ENCODE data around the gene TMEM89. TPM values are rescaled to one million over a fixed set of nuclear protein-coding genes. Genes with fewer than 3 reads are reported as not detected.
A peak's percentile ranks its signal among the peaks of the same experiment; 100 is the strongest.

Gene TMEM89
- total and polyA plus RNA-seq, 2 donors (not counting 1 experiment from before 2014, with no cell fraction given) = not detected

DNA sequence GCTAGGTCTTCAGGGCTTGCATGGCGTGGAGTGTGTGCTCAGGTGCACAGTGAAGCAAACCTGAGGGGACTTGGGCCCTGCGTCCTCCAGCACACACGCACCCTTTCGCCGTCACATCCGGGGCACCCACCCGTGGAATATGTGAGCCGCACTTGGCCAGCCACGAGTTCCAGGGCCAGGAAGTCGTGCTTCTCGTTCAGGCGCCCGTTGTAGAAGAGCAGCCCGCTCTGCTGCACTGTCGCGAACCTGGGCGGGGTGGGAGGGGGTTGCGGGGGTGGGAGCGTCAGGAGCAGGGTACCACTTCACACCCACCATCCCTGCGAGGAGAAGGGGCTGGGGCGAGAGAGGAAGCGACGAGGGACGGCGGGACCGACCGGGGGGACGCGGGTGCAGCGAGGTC is 34.0 kb upstream of the TMEM89 start:
- no peaks in the 10 kb centered on the region for H3K79me2 ChIP-seq (ENCODE audit: control insufficient read depth, insufficient read depth, low read length)
- ChIA-PET CTCF (interaction anchor here (1.4 kb wide), 1 partner anchor 31 kb away, joined by 3 read pairs; no protein-coding TSS in a partner anchor), POLR2A (interaction anchor here (0.6 kb wide), 1 partner anchor 12 kb away, joined by 6 read pairs; no protein-coding TSS in a partner anchor)
- peak overlapping the region in 4 of 5 experiments; percentile 44 to 66 (median 62) for H3K4me3 ChIP-seq (ENCODE audit: control extremely low read depth in 1 of 5, extremely low read depth in 1 of 5, insufficient read depth in 1 of 5, low read depth in 2 of 5, low read length in 4 of 5)
- H3K4me1 ChIP-seq (ENCODE audit: control insufficient read depth in 2 of 2, insufficient read depth in 2 of 2, low read length in 2 of 2) = peaks cover 5 to 18% of the 10 kb centered on the region in 2 donors
- H3K9me3 Mint-ChIP-seq (ENCODE audit: insufficient read depth) = no peaks in the 10 kb centered on the region
- H3K4me3 Mint-ChIP-seq = peak overlapping the region; percentile 83
- peaks cover 0 to 12% (median 0%) of the 10 kb centered on the region in 3 donors for H3K9me3 ChIP-seq (ENCODE audit: control extremely low read depth in 1 of 3, control insufficient read depth in 2 of 3, insufficient read depth in 1 of 3, low read length in 2 of 3)
- no peak for TF ChIP-seq EZH2 (IDR thresholded peaks at IDR 0.05; ENCODE audit: borderline replicate concordance, insufficient read depth, low read depth, low read length, poor library complexity, severe bottlenecking)
- TF ChIP-seq, protein P1, sequence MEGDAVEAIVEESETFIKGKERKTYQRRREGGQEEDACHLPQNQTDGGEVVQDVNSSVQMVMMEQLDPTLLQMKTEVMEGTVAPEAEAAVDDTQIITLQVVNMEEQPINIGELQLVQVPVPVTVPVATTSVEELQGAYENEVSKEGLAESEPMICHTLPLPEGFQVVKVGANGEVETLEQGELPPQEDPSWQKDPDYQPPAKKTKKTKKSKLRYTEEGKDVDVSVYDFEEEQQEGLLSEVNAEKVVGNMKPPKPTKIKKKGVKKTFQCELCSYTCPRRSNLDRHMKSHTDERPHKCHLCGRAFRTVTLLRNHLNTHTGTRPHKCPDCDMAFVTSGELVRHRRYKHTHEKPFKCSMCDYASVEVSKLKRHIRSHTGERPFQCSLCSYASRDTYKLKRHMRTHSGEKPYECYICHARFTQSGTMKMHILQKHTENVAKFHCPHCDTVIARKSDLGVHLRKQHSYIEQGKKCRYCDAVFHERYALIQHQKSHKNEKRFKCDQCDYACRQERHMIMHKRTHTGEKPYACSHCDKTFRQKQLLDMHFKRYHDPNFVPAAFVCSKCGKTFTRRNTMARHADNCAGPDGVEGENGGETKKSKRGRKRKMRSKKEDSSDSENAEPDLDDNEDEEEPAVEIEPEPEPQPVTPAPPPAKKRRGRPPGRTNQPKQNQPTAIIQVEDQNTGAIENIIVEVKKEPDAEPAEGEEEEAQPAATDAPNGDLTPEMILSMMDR (IDR thresholded peaks at IDR 0.05) = no peak
- H3K36me3 ChIP-seq (replicated peaks in 1 of 2; ENCODE audit: control extremely low read depth in 1 of 2, control insufficient read depth in 1 of 2, extremely low read depth in 1 of 2, insufficient read depth in 2 of 2, low read length in 1 of 2) = no peaks in the 10 kb centered on the region
- intact Hi-C loops (cut with micrococcal nuclease) = loop anchor here (1.0 to 2.0 kb wide), 4 partner anchors 20 to 98 kb away; partner anchors contain the start of genes NCKIPSD, SLC26A6 and UQCRC1
- H3K27me3 Mint-ChIP-seq = peaks cover 9% of the 10 kb centered on the region
- no peaks in the 10 kb centered on the region for H4K20me1 ChIP-seq (ENCODE audit: control insufficient read depth, insufficient read depth, low read length, poor library complexity, severe bottlenecking)
- DNase-seq (peak; percentile 66), ATAC-seq (ENCODE audit: low read depth) (peak; percentile 29)
- H3K27ac Mint-ChIP-seq = peak overlapping the region; percentile 15
- peak overlapping the region; percentile 95 for H3K4me2 ChIP-seq (replicated peaks; ENCODE audit: low read depth, low read length, poor library complexity, severe bottlenecking)
- 17% methylated on average over 18 of the region's 30 CpGs for WGBS (ENCODE audit: insufficient coverage)
- peak overlapping the region in 1 of 2 donors; percentile 24 for H3K27ac ChIP-seq (ENCODE audit: low read length in 2 of 2)
- peaks cover 0 to 37% (median 4%) of the 10 kb centered on the region in 4 experiments for H3K27me3 ChIP-seq (replicated peaks in 1 of 4; ENCODE audit: control extremely low read depth in 1 of 4, control insufficient read depth in 3 of 4, insufficient read depth in 4 of 4, low read length in 3 of 4)
- H3K9ac ChIP-seq (ENCODE audit: low read length) = peak overlapping the region; percentile 66
- peak overlapping the region; percentile 85 for H2AFZ ChIP-seq (ENCODE audit: insufficient read depth, low read depth, low read length, poor library complexity, severe bottlenecking)
- H3K4me1 Mint-ChIP-seq = peaks cover 17% of the 10 kb centered on the region

DNA sequence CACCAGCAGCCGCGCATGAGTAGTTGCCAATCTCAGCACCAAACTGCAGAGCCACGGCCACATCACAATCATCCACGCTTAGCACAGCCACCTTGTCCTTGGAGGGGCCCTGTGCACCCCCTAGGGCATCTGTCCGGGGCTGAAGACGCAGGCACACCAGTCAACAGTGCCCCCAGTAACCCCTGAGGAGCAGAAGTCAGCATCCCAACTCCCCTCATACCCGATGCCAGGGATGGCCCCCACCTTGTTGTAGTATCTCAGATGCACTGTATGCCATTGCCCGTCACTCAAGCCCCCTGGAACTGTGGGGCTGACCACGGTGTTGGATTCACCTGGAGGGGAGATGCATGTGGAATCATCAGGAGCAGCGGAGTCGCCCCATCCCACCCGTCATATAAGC is 33.5 kb upstream of the TMEM89 start:
- WGBS (ENCODE audit: insufficient coverage) = 86% methylated on average over 7 of the region's 12 CpGs
- Histone ChIP-seq H3K9ac (ENCODE audit: low read length) (peak overlapping the region; percentile 66), H3K27ac (ENCODE audit: low read length in 2 of 2) (no peak overlapping the region)

More for the DNA sequence above, 33.5 kb upstream of the TMEM89 start:
- Mint-ChIP-seq H3K4me1 (peaks cover 17% of the 10 kb centered on the region), H3K4me3 (peak overlapping the region; percentile 83), H3K27me3 (peaks cover 9% of the 10 kb centered on the region), H3K27ac (no peak overlapping the region), H3K9me3 (ENCODE audit: insufficient read depth) (no peaks in the 10 kb centered on the region)
- Histone ChIP-seq H3K9me3 (ENCODE audit: control extremely low read depth in 1 of 3, control insufficient read depth in 2 of 3, insufficient read depth in 1 of 3, low read length in 2 of 3) (peaks cover 0 to 6% (median 0%) of the 10 kb centered on the region in 3 donors), H4K20me1 (ENCODE audit: control insufficient read depth, insufficient read depth, low read length, poor library complexity, severe bottlenecking) (no peaks in the 10 kb centered on the region), H3K4me2 (replicated peaks; ENCODE audit: low read depth, low read length, poor library complexity, severe bottlenecking) (peak overlapping the region; percentile 95), H3K27me3 (replicated peaks in 1 of 4; ENCODE audit: control extremely low read depth in 1 of 4, control insufficient read depth in 3 of 4, insufficient read depth in 4 of 4, low read length in 3 of 4) (peaks cover 0 to 32% (median 1%) of the 10 kb centered on the region in 4 experiments), H3K4me3 (ENCODE audit: control extremely low read depth in 1 of 5, extremely low read depth in 1 of 5, insufficient read depth in 1 of 5, low read depth in 2 of 5, low read length in 4 of 5) (peak overlapping the region in 1 of 5 experiments; percentile 57), H3K79me2 (ENCODE audit: control insufficient read depth, insufficient read depth, low read length) (no peaks in the 10 kb centered on the region), H3K4me1 (ENCODE audit: control insufficient read depth in 2 of 2, insufficient read depth in 2 of 2, low read length in 2 of 2) (peaks cover 5 to 18% of the 10 kb centered on the region in 2 donors), H2AFZ (ENCODE audit: insufficient read depth, low read depth, low read length, poor library complexity, severe bottlenecking) (no peak overlapping the region), H3K36me3 (replicated peaks in 1 of 2; ENCODE audit: control extremely low read depth in 1 of 2, control insufficient read depth in 1 of 2, extremely low read depth in 1 of 2, insufficient read depth in 2 of 2, low read length in 1 of 2) (no peaks in the 10 kb centered on the region)
- no peak for DNase-seq
- CTCF ChIA-PET = interaction anchor here (1.3 to 1.5 kb wide), 2 partner anchors 8 to 21 kb away, joined by 3 to 4 read pairs; partner anchors contain the start of gene CELSR3
- intact Hi-C loops (cut with micrococcal nuclease) = no loop called here
- POLR2A ChIA-PET = interaction anchor here (0.6 kb wide), 1 partner anchor 12 kb away, joined by 6 read pairs; no protein-coding TSS in a partner anchor
- no peak for ATAC-seq (ENCODE audit: low read depth)
- TF ChIP-seq, protein P1 (IDR thresholded peaks at IDR 0.05) = no peak
- no peak for TF ChIP-seq EZH2 (IDR thresholded peaks at IDR 0.05; ENCODE audit: borderline replicate concordance, insufficient read depth, low read depth, low read length, poor library complexity, severe bottlenecking)
